Upper lobe of right lung (tissue), 1 donor: ENCODE measurements around the gene DHX8. TPM values are rescaled to one million over a fixed set of nuclear protein-coding genes. Genes with fewer than 3 reads are reported as not detected.

Experiments
- ATAC-seq: fragments of 200-7000 bp; cut with Tn5 transposase; one replicate; pipeline ENCODE4 v1.9.1; 2020; ENCODE audit warnings: mild to moderate bottlenecking, moderate library complexity
- DNase-seq: peaks from one replicate; pipeline ENCODE4 v3.0.0-alpha.2; 2020
- H3K27ac ChIP-seq: fragments of 200-600 bp; one replicate; pipeline ENCODE4 v1.8.0; 2022
- H3K27me3 ChIP-seq: fragments of 200-600 bp; one replicate; pipeline ENCODE4 v1.8.0; 2022; ENCODE audit warnings: mild to moderate bottlenecking
- H3K36me3 ChIP-seq: fragments of 200-600 bp; one replicate; pipeline ENCODE4 v1.8.0; 2022
- H3K4me1 ChIP-seq: fragments of 200-600 bp; one replicate; pipeline ENCODE4 v1.8.0; 2022
- H3K4me3 ChIP-seq: fragments of 200-600 bp; one replicate; pipeline ENCODE4 v1.8.0; 2022; ENCODE audit warnings: mild to moderate bottlenecking
- H3K9me3 ChIP-seq: fragments of 200-600 bp; one replicate; pipeline ENCODE4 v1.8.0; 2022
- CTCF ChIP-seq: fragments of 200-600 bp; IDR thresholded peaks from one replicate; pipeline ENCODE4 v1.8.0; 2022; ENCODE audit warnings: antibody characterized with exemption
- intact Hi-C: fragments of 100-400 bp; cut with DNase I; formaldehyde crosslinking; loops from one replicate; pipeline ENCODE4 v1.11.0; 2022
- total RNA-seq: library from RNA; stranded (reverse); fragmentation: NEBNext Ultra II Directional; extraction: Animal tissue kit (Norgen Biotek cat#: 25700); gene quantifications from one replicate; pipeline ENCODE4 v1.2.1, GENCODE V29; 2021
- donor health status: DM: no; HTN: yes; CAD: no; lungs with severe emphysema.

Gene DHX8
- total RNA-seq, 1 donor from 2014 or later: 50.8 TPM

GRCh38 chr17:43552229-43552837 is 68.6 kb downstream of the DHX8 start:
- peaks cover 7% of the 10 kb centered on the region for H3K27me3 ChIP-seq
- intact Hi-C loops: no loop called here
- H3K4me3 ChIP-seq: no peak overlapping the region
- no peak for ATAC-seq
- peaks cover 20% of the 10 kb centered on the region for H3K4me1 ChIP-seq
- no peak overlapping the region for H3K27ac ChIP-seq
- H3K36me3 ChIP-seq: no peaks in the 10 kb centered on the region
- TF ChIP-seq CTCF: no peak
- no peaks in the 10 kb centered on the region for H3K9me3 ChIP-seq
- no peak for DNase-seq

GRCh38 chr17:43553573-43553972 is 69.8 kb downstream of the DHX8 start:
- Histone ChIP-seq H3K27ac (no peak overlapping the region), H3K4me3 (no peak overlapping the region), H3K27me3 (no peaks in the 10 kb centered on the region), H3K36me3 (no peaks in the 10 kb centered on the region), H3K9me3 (no peaks in the 10 kb centered on the region), H3K4me1 (peaks cover 20% of the 10 kb centered on the region)
- intact Hi-C loops: no loop called here
- no peak for ATAC-seq
- TF ChIP-seq CTCF: no peak
- DNase-seq: no peak

- Histone ChIP-seq H3K4me1 (peaks cover 20% of the 10 kb centered on the region), H3K36me3 (no peaks in the 10 kb centered on the region), H3K27me3 (no peaks in the 10 kb centered on the region), H3K9me3 (no peaks in the 10 kb centered on the region), H3K27ac (no peak overlapping the region), H3K4me3 (no peak overlapping the region)
- intact Hi-C loops: no loop called here
- ATAC-seq (no peak), DNase-seq (no peak)
- no peak for TF ChIP-seq CTCF
Observed at GRCh38 chr17:43554857-43555256, 71.1 kb downstream of the DHX8 start.

GRCh38 chr17:43556292-43556691 is 72.5 kb downstream of the DHX8 start:
- Histone ChIP-seq H3K36me3 (no peaks in the 10 kb centered on the region), H3K27me3 (no peaks in the 10 kb centered on the region), H3K4me1 (peaks cover 20% of the 10 kb centered on the region), H3K27ac (no peak overlapping the region), H3K4me3 (no peak overlapping the region), H3K9me3 (no peaks in the 10 kb centered on the region)
- ATAC-seq (peak; percentile 90), DNase-seq (peak; percentile 66)
- TF ChIP-seq CTCF: no peak
- intact Hi-C loops: no loop called here

- H3K27ac ChIP-seq: peak overlapping the region; percentile 47
- ATAC-seq (no peak), DNase-seq (no peak)
- H3K36me3 ChIP-seq: no peaks in the 10 kb centered on the region
- no peaks in the 10 kb centered on the region for H3K9me3 ChIP-seq
- H3K27me3 ChIP-seq: no peaks in the 10 kb centered on the region
- intact Hi-C loops: no loop called here
- no peak overlapping the region for H3K4me3 ChIP-seq
- TF ChIP-seq CTCF: no peak
- peaks cover 20% of the 10 kb centered on the region for H3K4me1 ChIP-seq
Observed at GRCh38 chr17:43558805-43559160, 75.0 kb downstream of the DHX8 start.
